Erythroblast (primary cell): ENCODE data around the gene PRDM12.

Experiments
- GATA1 ChIP-seq: IDR thresholded peaks from 2 replicates; pipeline ENCODE4 v1.6.1; 2011; ENCODE audit warnings: low read depth, mild to moderate bottlenecking, control low read depth, low read length, moderate library complexity
- POLR2A ChIP-seq: IDR thresholded peaks from 2 replicates; pipeline ENCODE4 v1.6.1; 2011; ENCODE audit warnings: mild to moderate bottlenecking, low read length

DNA sequence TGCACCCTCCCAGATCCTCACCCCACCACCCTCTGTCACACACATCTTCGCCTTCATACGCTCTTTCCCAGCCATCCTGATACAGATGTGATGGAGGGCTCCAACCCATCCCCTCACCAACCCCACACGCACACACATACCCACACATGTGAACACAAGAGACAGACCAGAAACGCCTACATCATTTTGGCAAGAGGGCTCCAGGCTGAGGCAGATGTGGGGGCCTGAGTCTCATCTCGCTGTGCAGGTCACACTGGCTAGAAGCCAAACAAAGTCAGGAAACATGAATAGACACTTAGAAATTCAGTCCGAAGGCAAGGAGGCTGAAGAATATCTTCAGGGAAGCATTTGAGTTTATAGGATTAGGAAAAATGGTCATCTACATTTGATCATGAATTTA lies 6.2 kb downstream of the PRDM12 start:
- TF ChIP-seq POLR2A = no peak
- no peak for TF ChIP-seq GATA1
